ENCODE data around the gene TTLL4.

Gene TTLL4

GRCh38 chr2:218710687-218711549, at the start of gene TTLL4:
TSS of gene TTLL4 (plus strand) at chr2:218710835. CDS start at chr2:218737677, 26,842 bp downstream.
- H3K9me3 Mint-ChIP-seq: no peaks in the 10 kb centered on the region
- H3K27ac Mint-ChIP-seq: peak within 1 kb of the TSS; percentile 87 to 97 (median 94)
- TF ChIP-seq CTCF (IDR thresholded peaks at IDR 0.05; ENCODE audit: unreplicated experiment in 3 of 3): peak; percentile 85 to 92 (median 86)
- H3K36me3 Mint-ChIP-seq (ENCODE audit: low read depth): peaks cover 7% of the 10 kb centered on the region
- H3K27me3 Mint-ChIP-seq (ENCODE audit: low read depth): no peaks in the 10 kb centered on the region
- peak within 1 kb of the TSS; percentile 97 to 99 (median 98) for H3K4me3 Mint-ChIP-seq
- H3K4me1 Mint-ChIP-seq: peaks cover 5% of the 10 kb centered on the region

- no peaks in the 10 kb centered on the region for H3K9me3 Mint-ChIP-seq
- H3K27me3 Mint-ChIP-seq (ENCODE audit: low read depth): no peaks in the 10 kb centered on the region
- no peak overlapping the region for H3K27ac Mint-ChIP-seq
- H3K4me1 Mint-ChIP-seq: peaks cover 23% of the 10 kb centered on the region
- H3K4me3 Mint-ChIP-seq: peak overlapping the region in 2 of 3 experiments; percentile 26 to 60
- H3K36me3 Mint-ChIP-seq (ENCODE audit: low read depth): peaks cover 42% of the 10 kb centered on the region
- TF ChIP-seq CTCF (IDR thresholded peaks at IDR 0.05; ENCODE audit: unreplicated experiment in 3 of 3): no peak
These were observed 48.3 kb upstream of the TTLL4 start for GRCh38 chr2:218662377-218662776.

DNA sequence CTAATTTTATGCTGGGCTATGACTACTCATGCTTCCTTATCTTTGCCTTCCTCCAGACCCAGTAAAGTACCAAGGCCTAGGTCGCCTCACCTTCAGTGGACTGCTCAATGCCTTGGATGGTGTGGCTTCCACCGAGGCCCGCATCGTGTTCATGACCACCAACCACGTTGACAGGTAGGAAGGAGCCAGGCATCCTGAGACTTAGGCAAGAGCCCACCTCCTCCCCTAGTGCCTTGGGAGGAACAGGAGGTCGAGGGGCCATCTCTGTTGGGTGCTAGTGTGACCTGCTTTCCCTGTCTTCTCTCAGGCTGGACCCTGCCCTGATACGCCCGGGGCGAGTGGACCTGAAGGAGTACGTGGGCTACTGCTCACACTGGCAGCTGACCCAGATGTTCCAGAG, 47.8 kb upstream of the TTLL4 start:
- peaks cover 20% of the 10 kb centered on the region for H3K4me1 Mint-ChIP-seq
- no peak overlapping the region for H3K27ac Mint-ChIP-seq
- no peak for TF ChIP-seq CTCF (IDR thresholded peaks at IDR 0.05; ENCODE audit: unreplicated experiment in 3 of 3)
- H3K27me3 Mint-ChIP-seq (ENCODE audit: low read depth): no peaks in the 10 kb centered on the region
- no peaks in the 10 kb centered on the region for H3K9me3 Mint-ChIP-seq
- peak overlapping the region in 2 of 3 experiments; percentile 26 to 44 for H3K4me3 Mint-ChIP-seq
- peaks cover 43% of the 10 kb centered on the region for H3K36me3 Mint-ChIP-seq (ENCODE audit: low read depth)

DNA sequence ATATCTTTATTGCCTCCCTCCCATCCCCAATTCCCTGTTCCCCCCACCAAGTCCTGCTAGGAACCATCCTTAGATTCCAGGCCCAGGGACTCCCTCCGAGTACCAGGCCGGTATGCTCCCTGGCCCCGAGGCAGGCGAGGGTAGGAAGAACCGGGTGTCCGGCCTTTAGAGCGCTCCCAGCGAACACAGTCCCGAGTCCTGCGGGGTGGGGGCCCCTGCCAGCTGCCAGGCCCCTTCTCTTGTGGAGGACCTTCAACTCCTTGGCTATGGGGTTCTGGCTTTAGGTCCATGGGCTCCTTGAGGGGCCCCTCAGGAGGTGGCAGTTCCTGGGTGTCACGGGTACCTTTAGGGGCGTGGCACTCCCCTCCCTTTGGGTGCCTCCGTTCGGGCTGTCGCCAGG, 46.7 kb upstream of the TTLL4 start:
- Mint-ChIP-seq H3K4me1 (peaks cover 12% of the 10 kb centered on the region), H3K9me3 (no peaks in the 10 kb centered on the region), H3K4me3 (no peak overlapping the region), H3K27me3 (ENCODE audit: low read depth) (no peaks in the 10 kb centered on the region), H3K27ac (no peak overlapping the region), H3K36me3 (ENCODE audit: low read depth) (peaks cover 52% of the 10 kb centered on the region)
- TF ChIP-seq CTCF (IDR thresholded peaks at IDR 0.05; ENCODE audit: unreplicated experiment in 3 of 3): no peak

DNA sequence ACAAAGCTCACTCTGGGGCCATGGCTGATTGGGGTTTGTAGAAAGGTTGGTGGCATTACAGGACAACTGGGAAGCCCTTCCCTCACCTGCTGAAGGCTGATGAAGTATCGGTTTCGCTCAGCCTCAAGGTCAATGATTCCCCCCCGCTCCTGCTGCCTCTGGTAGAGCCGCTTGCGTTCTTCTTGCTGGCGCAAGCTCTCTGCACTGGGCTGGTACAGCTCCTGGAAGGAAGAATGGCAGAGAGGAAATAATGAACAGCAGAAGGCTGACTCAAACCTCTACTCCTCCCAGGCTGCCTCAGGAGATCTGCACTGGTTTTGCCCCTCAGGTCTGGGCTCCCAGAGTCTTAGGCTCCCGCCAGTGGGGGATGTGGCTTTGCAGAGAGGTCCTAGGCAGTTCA, 46.0 kb upstream of the TTLL4 start:
- Mint-ChIP-seq H3K9me3 (no peaks in the 10 kb centered on the region), H3K4me1 (peaks cover 8% of the 10 kb centered on the region), H3K27me3 (ENCODE audit: low read depth) (no peaks in the 10 kb centered on the region), H3K36me3 (ENCODE audit: low read depth) (peaks cover 52% of the 10 kb centered on the region), H3K27ac (no peak overlapping the region), H3K4me3 (no peak overlapping the region)
- no peak for TF ChIP-seq CTCF (IDR thresholded peaks at IDR 0.05; ENCODE audit: unreplicated experiment in 3 of 3)

Measured in nephron (organoid).